Endothelial cell of umbilical vein (primary cell): ENCODE results near the gene JAZF1. TPM values are rescaled to one million over a fixed set of nuclear protein-coding genes. Genes with fewer than 3 reads are reported as not detected.

Experiments
- BruUV-seq: library from RNA; stranded (reverse); fragments of 400-500 nt; replicated peaks from 2 replicates; lab custom pipeline; 2021; lab: Mats Ljungman, UMichigan
- CTCF ChIA-PET: fragments of 300-600, 350-600 bp; sonication (Branson Sonifier 250); formaldehyde crosslinking; loops from one replicate; lab custom pipeline; 2021; ENCODE audit warnings: antibody characterized with exemption, inconsistent platforms; lab: Charles Lee
- POLR2A ChIA-PET: fragments of 300-600, 350-600 bp; sonication (Branson Sonifier 250); formaldehyde crosslinking; loops from one replicate; lab custom pipeline; 2021; ENCODE audit warnings: antibody characterized with exemption, inconsistent platforms; lab: Charles Lee
- DNase-seq: peaks from one replicate; pipeline ENCODE4 v3.0.0-alpha.2; 2011; ENCODE audit warnings: low read depth, low spot score
- FAIRE-seq: peaks from 2 replicates; lab custom pipeline; 2011; peaks lifted over from hg19 to GRCh38; lab: Jason Lieb, UNC
- H2AFZ ChIP-seq: 2 replicates; pipeline ENCODE4 v1.6.0; 2012; ENCODE audit warnings: low read depth, low read length, control low read depth, inconsistent platforms
- H3K27ac ChIP-seq: 2 replicates; pipeline ENCODE4 v1.5.1; 2011; ENCODE audit warnings: low read depth, mild to moderate bottlenecking, control low read depth, low read length, moderate library complexity; ENCODE audit not compliant: insufficient read depth
- H3K27me3 ChIP-seq, 2 experiments: 2 replicates each; pipeline versions ENCODE4 v1.6.0 to v1.6.1; 2011; ENCODE audit warnings: low read length in 2 of 2, mixed read lengths in 1 of 2; ENCODE audit not compliant: control insufficient read depth in 2 of 2, insufficient read depth in 2 of 2
- H3K36me3 ChIP-seq, 2 experiments: 2 replicates in 1 of 2; 3 replicates in 1 of 2; pipeline ENCODE4 v1.5.1; 2011; ENCODE audit warnings: low read length in 2 of 2, mild to moderate bottlenecking in 1 of 2, moderate library complexity in 1 of 2; ENCODE audit not compliant: control insufficient read depth in 2 of 2, insufficient read depth in 2 of 2; ENCODE audit errors: extremely low read depth in 1 of 2
- H3K4me1 ChIP-seq: 3 replicates; pipeline ENCODE4 v1.5.1; 2011; ENCODE audit warnings: mild to moderate bottlenecking, low read length; ENCODE audit not compliant: control insufficient read depth, insufficient read depth; ENCODE audit errors: extremely low read depth
- H3K4me2 ChIP-seq: 2 replicates; pipeline ENCODE4 v1.6.1; 2011; ENCODE audit warnings: low read length, control low read depth, mixed read lengths; ENCODE audit not compliant: insufficient read depth
- H3K4me3 ChIP-seq, 3 experiments: fragments of 200-600 bp in 1 of 3; sonication (generic), shearing (Covaris generic) in 1 of 3; replicated peaks in 1 of 3; 2 replicates each; pipeline ENCODE4 v1.5.1; 2011 to 2016; ENCODE audit warnings: control low read depth in 3 of 3, low read length in 3 of 3, mild to moderate bottlenecking in 2 of 3, inconsistent platforms in 1 of 3, low read depth in 1 of 3, moderate library complexity in 1 of 3; ENCODE audit not compliant: insufficient read depth in 1 of 3
- H3K79me2 ChIP-seq: 2 replicates; pipeline ENCODE4 v1.6.0; 2012; ENCODE audit warnings: low read length, inconsistent platforms; ENCODE audit not compliant: control insufficient read depth, insufficient read depth
- H3K9ac ChIP-seq: replicated peaks from 2 replicates; pipeline ENCODE3; 2011; ENCODE audit warnings: low read length, control low read depth; ENCODE audit not compliant: insufficient read depth; ENCODE audit errors: extremely low read depth
- H3K9me1 ChIP-seq: replicated peaks from 3 replicates; pipeline ENCODE4 v1.6.0; 2011; ENCODE audit warnings: mild to moderate bottlenecking, low read length; ENCODE audit not compliant: control insufficient read depth, insufficient read depth; ENCODE audit errors: extremely low read depth
- H3K9me3 ChIP-seq: replicated peaks from 2 replicates; pipeline ENCODE4 v1.5.1; 2012; ENCODE audit warnings: low read length, inconsistent platforms; ENCODE audit not compliant: control insufficient read depth, insufficient read depth
- H4K20me1 ChIP-seq: replicated peaks from 2 replicates; pipeline ENCODE3; 2011; ENCODE audit warnings: mild to moderate bottlenecking, low read length; ENCODE audit not compliant: control insufficient read depth, insufficient read depth; ENCODE audit errors: extremely low read depth
- EZH2 ChIP-seq: IDR thresholded peaks from 2 replicates; pipeline ENCODE4 v1.6.1; 2012; ENCODE audit warnings: borderline replicate concordance, low read depth, mild to moderate bottlenecking, moderate library complexity, low read length, inconsistent platforms; ENCODE audit not compliant: severe bottlenecking
- FOS ChIP-seq: IDR thresholded peaks from 2 replicates; pipeline ENCODE4 v1.6.1; 2011; ENCODE audit warnings: mild to moderate bottlenecking, low read length, moderate library complexity, borderline replicate concordance; ENCODE audit not compliant: insufficient read depth
- GATA2 ChIP-seq: IDR thresholded peaks from 2 replicates; pipeline ENCODE4 v1.7.0; 2011; ENCODE audit warnings: low read depth, mild to moderate bottlenecking, moderate library complexity, mixed read lengths, low read length; ENCODE audit not compliant: insufficient read length, insufficient read depth
- JUN ChIP-seq: IDR thresholded peaks from 2 replicates; pipeline ENCODE4 v1.6.1; 2011; ENCODE audit warnings: borderline replicate concordance, low read depth; ENCODE audit not compliant: insufficient read length, insufficient read depth
- MYC ChIP-seq: IDR thresholded peaks from one replicate; pipeline ENCODE4 v1.6.1; 2011; ENCODE audit warnings: mild to moderate bottlenecking, low read depth, low read length
- POLR2A ChIP-seq: IDR thresholded peaks from 2 replicates; pipeline ENCODE4 v1.6.1; 2012; ENCODE audit warnings: low read depth, mild to moderate bottlenecking, control low read depth, low read length
- POLR2AphosphoS5 ChIP-seq: IDR thresholded peaks from 2 replicates; pipeline ENCODE4 v1.6.1; 2012; ENCODE audit warnings: low read depth, mild to moderate bottlenecking, control low read depth, low read length, moderate library complexity; ENCODE audit not compliant: insufficient read depth
- dilution Hi-C: fragments of 300-500 bp; cut with MboI; formaldehyde crosslinking; loops from one replicate; pipeline ENCODE4 v1.15.0; 2019; ENCODE audit warnings: low sequenced_read_pairs; ENCODE audit not compliant: extremely low pct_ligation_motif_present
- intact Hi-C: fragments of 100-400 bp; cut with micrococcal nuclease; formaldehyde crosslinking; loops from one replicate; pipeline ENCODE4 v1.10.0; 2022
- polyA plus RNA-seq, 4 experiments: library from polyadenylated mRNA; depleted of rRNA in 3 of 4; stranded (reverse) in 3 of 4; unstranded in 1 of 4; fragments of >200 nt; gene quantifications; 2 replicates each; pipeline versions ENCODE4 v1.2.1 to v1.2.3, GENCODE V29; 2011 to 2012; ENCODE audit warnings: missing spikeins in 1 of 4
- total RNA-seq: library from RNA; stranded (reverse); gene quantifications from 2 replicates; pipeline ENCODE4 v1.2.3, GENCODE V29; 2021
- TF ChIP-seq, protein P1 (sequence below), 2 donors: IDR thresholded peaks; 1 replicate in 1 of 2; 2 replicates in 1 of 2; pipeline ENCODE4 v1.5.1; 2011; ENCODE audit warnings: low read length in 2 of 2, mild to moderate bottlenecking in 2 of 2, moderate library complexity in 2 of 2, control low read depth in 1 of 2, inconsistent platforms in 1 of 2, low read depth in 1 of 2; ENCODE audit not compliant: insufficient read depth in 1 of 2; ENCODE audit errors: extremely low read depth in 1 of 2
- TF ChIP-seq, protein P2 (sequence below): IDR thresholded peaks from 2 replicates; pipeline ENCODE4 v1.6.1; 2011; ENCODE audit not compliant: insufficient read depth, insufficient read length

The JAZF1 gene
- total and polyA plus RNA-seq, 2 donors (not counting 3 experiments of a cell fraction or from before 2014, with no cell fraction given): 2.5 to 16.9 TPM

DNA sequence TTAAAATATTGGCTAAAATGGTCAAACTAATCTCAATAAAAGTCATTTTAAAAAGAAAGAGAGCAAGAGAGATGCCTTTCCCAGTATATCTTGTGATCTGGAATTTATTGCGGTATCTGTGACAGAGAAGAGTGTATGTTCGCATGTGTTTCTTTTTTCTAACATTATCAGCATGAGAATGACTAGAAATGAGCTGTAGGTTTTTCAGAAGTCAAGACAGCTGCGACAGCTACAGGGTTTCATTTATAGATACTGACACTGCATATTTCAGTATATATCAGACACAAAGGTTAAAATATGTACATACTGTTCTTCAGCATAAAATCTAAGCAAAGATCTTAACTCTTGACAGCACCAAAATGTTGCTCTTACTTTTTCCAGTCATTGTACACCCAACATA lies 215.8 kb downstream of the JAZF1 start:
- CTCF ChIA-PET: interaction anchor here (0.6 to 1.1 kb wide), 3 partner anchors 12 to 91 kb away, joined by 3 read pairs; no protein-coding TSS in a partner anchor
- H3K9me1 ChIP-seq: no peaks in the 10 kb centered on the region
- no peaks in the 10 kb centered on the region for H3K4me1 ChIP-seq
- no peak overlapping the region for H3K27ac ChIP-seq
- intact Hi-C loops (no loop called here), dilution Hi-C loops (no loop called here)
- H3K9me3 ChIP-seq: no peaks in the 10 kb centered on the region
- no peak for TF ChIP-seq GATA2
- TF ChIP-seq POLR2AphosphoS5: no peak
- no peak for TF ChIP-seq JUN
- no peak for TF ChIP-seq MYC
- no peak for TF ChIP-seq FOS
- TF ChIP-seq, protein P1, sequence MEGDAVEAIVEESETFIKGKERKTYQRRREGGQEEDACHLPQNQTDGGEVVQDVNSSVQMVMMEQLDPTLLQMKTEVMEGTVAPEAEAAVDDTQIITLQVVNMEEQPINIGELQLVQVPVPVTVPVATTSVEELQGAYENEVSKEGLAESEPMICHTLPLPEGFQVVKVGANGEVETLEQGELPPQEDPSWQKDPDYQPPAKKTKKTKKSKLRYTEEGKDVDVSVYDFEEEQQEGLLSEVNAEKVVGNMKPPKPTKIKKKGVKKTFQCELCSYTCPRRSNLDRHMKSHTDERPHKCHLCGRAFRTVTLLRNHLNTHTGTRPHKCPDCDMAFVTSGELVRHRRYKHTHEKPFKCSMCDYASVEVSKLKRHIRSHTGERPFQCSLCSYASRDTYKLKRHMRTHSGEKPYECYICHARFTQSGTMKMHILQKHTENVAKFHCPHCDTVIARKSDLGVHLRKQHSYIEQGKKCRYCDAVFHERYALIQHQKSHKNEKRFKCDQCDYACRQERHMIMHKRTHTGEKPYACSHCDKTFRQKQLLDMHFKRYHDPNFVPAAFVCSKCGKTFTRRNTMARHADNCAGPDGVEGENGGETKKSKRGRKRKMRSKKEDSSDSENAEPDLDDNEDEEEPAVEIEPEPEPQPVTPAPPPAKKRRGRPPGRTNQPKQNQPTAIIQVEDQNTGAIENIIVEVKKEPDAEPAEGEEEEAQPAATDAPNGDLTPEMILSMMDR (IDR thresholded peaks at IDR 0.05; ENCODE audit: extremely low read depth in 1 of 2, insufficient read depth in 1 of 2, low read depth in 1 of 2, low read length in 2 of 2): no peak
- TF ChIP-seq EZH2: no peak
- TF ChIP-seq POLR2A: no peak
- TF ChIP-seq, protein P2, sequence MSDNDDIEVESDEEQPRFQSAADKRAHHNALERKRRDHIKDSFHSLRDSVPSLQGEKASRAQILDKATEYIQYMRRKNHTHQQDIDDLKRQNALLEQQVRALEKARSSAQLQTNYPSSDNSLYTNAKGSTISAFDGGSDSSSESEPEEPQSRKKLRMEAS: no peak
- no TSS peak for BruUV-seq
- no peaks in the 10 kb centered on the region for H3K36me3 ChIP-seq
- DNase-seq: no peak
- H2AFZ ChIP-seq: no peak overlapping the region
- H3K79me2 ChIP-seq: no peaks in the 10 kb centered on the region
- no peak overlapping the region for H3K4me2 ChIP-seq
- POLR2A ChIA-PET: no interaction called here
- H3K9ac ChIP-seq: no peak overlapping the region
- no peaks in the 10 kb centered on the region for H3K27me3 ChIP-seq
- FAIRE-seq: no peak
- no peaks in the 10 kb centered on the region for H4K20me1 ChIP-seq
- H3K4me3 ChIP-seq: no peak overlapping the region
